GM19455 (cell line): ENCODE data around the gene CNTN5.
"Not testable (repeated sequence)": the region's sequence is repeated elsewhere in the genome, so short reads cannot be mapped to it uniquely, and the experiment has no call there.

Experiments
- ATAC-seq: cut with Tn5 transposase; IDR thresholded peaks from one replicate; pipeline ENCODE4 v1.9.1; 2021; ENCODE audit not compliant: unreplicated experiment

Gene CNTN5

DNA sequence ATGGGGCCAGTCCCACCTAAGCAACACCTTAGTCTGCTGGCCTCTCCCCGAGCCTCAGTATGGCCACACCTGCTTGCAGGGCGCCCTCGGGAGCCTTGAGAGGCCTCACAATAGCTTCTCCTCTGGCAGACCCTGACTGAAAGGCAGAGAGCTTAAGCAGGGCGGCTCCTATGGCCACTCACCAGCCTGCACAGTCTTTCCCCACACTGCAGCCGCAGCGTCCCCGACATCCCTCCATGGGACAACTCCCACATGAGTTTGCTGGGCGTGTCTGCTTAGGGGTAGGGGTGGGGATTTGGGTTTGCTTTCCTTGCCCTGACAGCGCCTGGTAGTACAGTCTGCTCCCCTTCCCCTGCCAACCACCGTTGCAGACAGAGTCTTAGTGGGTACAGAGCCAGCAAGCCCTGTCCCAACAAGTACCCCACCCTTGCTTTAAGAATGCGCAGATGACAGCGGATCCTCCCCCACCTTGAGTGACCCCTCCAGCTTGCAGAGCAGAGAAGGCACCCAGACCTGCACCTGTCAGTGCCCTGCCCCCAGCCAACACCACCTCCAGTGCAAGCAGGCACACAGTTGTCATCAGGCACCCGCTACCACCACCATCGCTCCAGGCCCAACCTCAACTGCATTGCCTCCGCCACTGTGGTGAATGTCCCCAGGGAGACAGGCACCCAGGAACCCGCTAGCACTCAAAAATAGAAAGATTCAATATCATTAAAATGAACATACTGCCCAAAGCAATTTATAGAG is 1252.5 kb downstream of the CNTN5 start:
- no peak for ATAC-seq

DNA sequence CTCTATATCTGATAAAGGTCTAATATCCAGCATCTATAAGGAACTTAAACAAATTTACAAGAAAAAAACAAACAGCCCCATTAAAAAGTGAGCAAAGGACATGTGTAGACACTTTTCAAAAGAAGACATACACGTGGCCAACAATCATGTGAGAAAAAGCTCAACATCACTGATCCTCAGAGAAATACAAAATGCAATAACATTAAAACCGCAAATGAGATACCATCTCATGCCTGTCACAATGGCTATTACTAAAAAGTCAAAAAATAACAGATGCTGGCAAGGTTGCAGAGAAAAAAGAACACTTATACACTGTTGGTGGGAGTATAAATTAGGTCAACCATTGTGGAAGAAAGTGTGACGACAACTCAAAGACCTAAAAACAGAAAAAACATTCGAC is 1253.7 kb downstream of the CNTN5 start:
- not testable (repeated sequence) for ATAC-seq

- no peak for ATAC-seq
Observed at GRCh38 chr11:100294748-100295147, 1274.0 kb downstream of the CNTN5 start.

GRCh38 chr11:100296051-100296679 is 1275.4 kb downstream of the CNTN5 start:
- no peak for ATAC-seq

DNA sequence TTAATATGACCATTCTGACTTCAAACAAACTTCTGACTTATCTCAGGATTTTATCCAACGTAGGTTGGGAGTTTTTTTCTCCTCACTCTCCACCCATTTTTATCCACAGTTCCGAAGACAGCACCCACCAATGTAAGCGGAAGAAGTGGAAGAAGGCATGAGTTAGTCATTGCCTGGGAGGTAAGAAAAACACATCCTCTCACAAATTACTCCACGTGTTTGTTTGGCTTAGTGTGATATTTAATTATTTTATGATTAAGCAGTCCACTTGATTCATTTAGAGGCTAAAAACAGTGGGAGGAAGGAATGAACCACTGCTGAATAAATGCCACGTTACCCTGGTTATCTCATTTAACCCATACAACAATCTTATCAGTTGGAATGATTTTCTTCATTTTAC is 1276.8 kb downstream of the CNTN5 start:
- no peak for ATAC-seq

- ATAC-seq = no peak
Observed at GRCh38 chr11:100302824-100303223, 1282.1 kb downstream of the CNTN5 start.

DNA sequence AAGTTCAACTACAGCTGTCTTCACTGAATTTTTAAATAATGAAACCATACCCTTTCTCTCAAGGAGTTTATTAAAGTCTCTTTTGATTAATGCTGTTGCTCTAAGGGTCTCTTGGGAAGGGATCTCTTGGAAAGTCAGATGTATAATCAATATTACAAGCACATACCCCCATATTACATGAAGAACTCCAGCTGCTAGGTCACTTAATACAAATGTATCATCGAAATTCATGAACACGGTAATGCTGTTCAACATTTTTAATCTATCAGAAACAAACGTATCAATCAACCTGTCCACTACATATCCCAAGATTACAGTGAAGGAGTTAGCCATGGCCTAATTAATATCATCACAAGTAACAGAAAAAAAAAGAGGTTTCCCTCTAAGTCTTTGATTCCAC is 1283.1 kb downstream of the CNTN5 start:
- ATAC-seq = no peak

DNA sequence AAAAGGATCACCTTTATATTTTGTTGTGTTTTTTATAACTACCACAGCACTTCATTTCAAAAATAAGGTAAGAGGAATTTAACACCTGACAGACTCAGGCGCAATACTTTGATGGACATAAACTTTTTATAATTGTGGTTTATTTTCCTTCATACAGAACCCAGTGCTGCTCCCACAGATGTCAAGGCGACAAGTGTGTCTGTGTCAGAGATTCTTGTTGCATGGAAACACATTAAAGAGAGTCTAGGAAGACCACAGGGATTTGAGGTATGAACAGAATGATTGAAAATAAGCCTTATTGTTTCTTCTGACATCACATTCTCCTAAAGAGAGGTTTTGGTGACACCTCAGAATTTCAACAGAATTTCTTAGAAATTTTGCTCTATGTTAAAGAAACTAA is 1287.5 kb downstream of the CNTN5 start:
- no peak for ATAC-seq

GRCh38 chr11:100315946-100316345 is 1295.2 kb downstream of the CNTN5 start:
- no peak for ATAC-seq

- no peak for ATAC-seq
Observed at GRCh38 chr11:100316952-100317351, 1296.2 kb downstream of the CNTN5 start.

GRCh38 chr11:100319691-100320090 is 1298.9 kb downstream of the CNTN5 start:
- no peak for ATAC-seq

DNA sequence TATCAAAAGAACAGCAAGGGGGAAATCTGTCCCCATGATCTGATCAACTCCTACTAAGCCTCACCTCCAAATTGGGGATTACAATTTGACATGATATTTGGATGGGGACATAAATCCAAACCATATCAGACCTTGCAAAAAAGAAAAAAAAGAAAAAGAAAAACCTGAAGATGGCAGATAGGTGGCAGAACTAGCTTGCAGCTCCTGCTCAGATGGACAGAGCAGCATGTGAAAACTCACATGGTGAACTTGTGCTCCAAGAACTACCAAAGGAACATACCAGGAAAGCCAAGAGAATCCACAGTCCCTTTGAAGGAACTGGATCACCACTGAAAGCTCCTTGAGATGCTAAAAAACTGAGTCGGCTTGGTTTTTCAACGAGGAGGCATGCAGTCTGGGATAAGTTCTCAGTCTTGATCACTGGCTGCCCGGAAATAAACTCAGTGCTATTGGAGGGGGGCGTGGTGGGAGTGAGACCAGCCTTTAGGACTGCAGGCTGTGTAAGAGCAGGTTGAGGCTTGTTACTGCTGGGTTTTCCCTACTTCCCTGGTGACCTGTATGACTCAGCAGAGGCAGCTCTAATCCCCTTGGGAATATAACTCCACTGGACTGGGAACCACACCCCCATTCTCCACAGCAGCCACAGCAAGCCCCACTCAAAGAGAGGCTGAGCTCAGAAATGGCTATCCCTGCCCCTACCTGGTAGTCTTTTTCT is 1308.0 kb downstream of the CNTN5 start:
- no peak for ATAC-seq

GRCh38 chr11:100329352-100329751 is 1308.6 kb downstream of the CNTN5 start:
- no peak for ATAC-seq

DNA sequence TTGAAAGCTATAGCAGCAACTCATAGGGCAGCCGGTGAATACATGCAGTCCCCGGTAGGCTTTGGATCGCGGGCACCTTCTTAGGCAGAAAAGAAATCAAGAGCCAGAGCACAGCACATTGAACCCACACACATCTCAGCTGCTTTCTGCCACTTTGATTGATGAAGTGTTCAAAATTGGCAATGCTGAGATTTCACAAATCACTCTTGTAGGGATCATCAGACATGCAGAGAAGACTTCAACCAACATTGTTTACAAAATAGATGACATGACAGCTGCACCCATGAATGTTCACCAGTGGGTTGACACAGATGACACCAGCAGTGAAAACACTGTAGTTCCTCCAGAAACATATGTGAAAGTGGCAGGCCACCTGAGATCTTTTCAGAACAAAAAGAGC is 1316.1 kb downstream of the CNTN5 start:
- ATAC-seq = no peak

GRCh38 chr11:100338144-100338840 is 1317.5 kb downstream of the CNTN5 start:
- no peak for ATAC-seq

- ATAC-seq = no peak
Observed at GRCh38 chr11:100340466-100341319, 1319.9 kb downstream of the CNTN5 start.

GRCh38 chr11:100353083-100353482 is 1332.3 kb downstream of the CNTN5 start:
- no peak for ATAC-seq

- no peak for ATAC-seq
Observed at GRCh38 chr11:100354736-100355135, 1334.0 kb downstream of the CNTN5 start.

DNA sequence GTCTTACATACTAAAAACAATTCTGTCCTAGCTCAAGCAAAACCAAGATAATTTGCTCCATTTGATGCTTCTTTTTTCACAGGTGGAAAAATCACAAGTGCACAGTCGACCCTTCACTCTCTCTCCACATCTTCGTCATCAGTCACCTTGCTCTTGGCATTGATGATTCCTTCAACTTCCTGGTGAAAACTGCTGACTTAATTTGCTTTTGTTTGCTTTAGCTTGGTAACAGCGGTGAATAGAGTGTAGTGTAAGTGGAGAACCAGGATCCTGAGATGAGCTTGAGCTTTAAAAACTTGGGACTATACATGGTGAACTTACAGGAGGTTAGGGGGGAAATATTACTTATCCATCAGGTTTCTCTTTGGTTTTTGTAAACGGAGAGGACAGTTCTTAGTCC is 1335.3 kb downstream of the CNTN5 start:
- no peak for ATAC-seq

GRCh38 chr11:100359281-100359680 is 1338.5 kb downstream of the CNTN5 start:
- ATAC-seq = no peak

DNA sequence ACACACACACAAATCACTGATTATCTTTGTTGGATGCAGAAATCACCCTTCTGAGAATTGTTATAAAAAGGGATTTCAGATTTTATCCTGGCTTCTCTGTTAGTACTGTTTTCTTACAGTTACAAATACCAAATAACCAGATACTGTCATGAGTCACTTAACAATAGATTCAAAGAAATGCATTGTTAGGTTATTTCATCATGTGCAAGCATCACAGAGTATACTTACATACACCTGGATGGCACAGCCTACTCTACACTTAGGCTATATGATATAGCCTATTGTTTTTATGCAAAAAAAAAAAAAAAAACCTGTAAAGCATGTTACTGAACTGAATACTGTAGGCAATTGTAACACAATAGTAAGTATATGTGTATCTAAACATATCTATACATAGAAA is 1347.1 kb downstream of the CNTN5 start:
- ATAC-seq = no peak
